ENCODE data around the gene RBM7.

Gene RBM7

DNA sequence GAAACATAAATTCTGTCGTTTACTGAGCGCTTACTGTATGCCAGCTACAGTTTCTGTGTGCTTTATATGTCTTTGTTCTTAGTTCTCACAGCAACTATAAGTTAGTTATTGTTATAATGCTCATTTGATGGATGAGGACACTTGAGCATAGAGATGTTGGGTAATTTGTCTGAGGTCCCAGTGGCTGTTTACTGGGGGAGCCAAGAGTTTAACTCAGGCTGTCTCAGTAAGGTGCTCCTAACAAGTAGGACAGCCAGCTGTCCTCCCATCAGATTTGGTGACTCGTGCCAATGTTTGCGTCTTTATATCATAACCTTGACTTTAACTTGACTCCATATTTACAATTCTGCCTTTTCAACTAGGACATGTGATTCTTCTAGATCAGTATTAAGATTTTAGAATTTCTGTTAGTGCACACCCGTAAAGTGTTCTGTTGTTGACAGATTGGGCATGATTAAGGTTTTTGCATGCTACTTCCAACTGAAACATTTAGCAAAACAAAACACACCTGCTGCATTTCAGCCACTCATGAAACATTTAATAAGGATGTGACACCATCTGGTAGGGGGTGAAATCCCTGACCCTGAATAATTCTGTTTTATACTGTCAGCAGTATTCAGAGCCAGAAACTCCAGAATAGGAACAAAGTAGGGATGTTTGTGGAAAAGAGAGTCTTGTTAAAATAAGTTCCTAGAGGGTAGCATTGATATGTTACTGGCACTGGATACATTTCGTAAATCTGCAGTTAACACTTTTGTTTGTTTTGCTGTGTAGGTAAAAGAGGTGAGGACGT, 40.7 kb downstream of the RBM7 start:
- Histone ChIP-seq H3K14ac (ENCODE audit: low read length in 2 of 2) (no peak overlapping the region), H4K91ac (ENCODE audit: low read length) (no peak overlapping the region), H3K9me3 (ENCODE audit: control insufficient read depth, low read length) (no peaks in the 10 kb centered on the region), H3K36me3 (ENCODE audit: control insufficient read depth in 1 of 2, insufficient read depth in 2 of 2, low read depth in 1 of 2, low read length in 2 of 2) (peaks cover 0 to 41% of the 10 kb centered on the region in 2 experiments), H2BK120ac (ENCODE audit: low read depth, low read length) (no peak overlapping the region), H2AK5ac (ENCODE audit: low read length, severe bottlenecking) (no peak overlapping the region), H2AFZ (ENCODE audit: low read depth, low read length) (no peak overlapping the region), H2BK5ac (ENCODE audit: low read depth, low read length, poor library complexity, severe bottlenecking) (no peak overlapping the region), H3K79me1 (replicated peaks; ENCODE audit: low read length, poor library complexity, severe bottlenecking) (peaks cover 4% of the 10 kb centered on the region), H3K4me2 (ENCODE audit: low read length, poor library complexity, severe bottlenecking) (peak overlapping the region; percentile 48), H2BK15ac (ENCODE audit: low read depth, poor library complexity, severe bottlenecking) (no peak overlapping the region), H3K27me3 (ENCODE audit: control insufficient read depth in 1 of 2, insufficient read depth in 1 of 2, low read length in 2 of 2) (no peaks in the 10 kb centered on the region), H3K9ac (ENCODE audit: low read length) (peak overlapping the region; percentile 98), H3K18ac (ENCODE audit: low read depth in 1 of 2, low read length in 2 of 2) (no peak overlapping the region), H3K4me1 (ENCODE audit: control insufficient read depth, insufficient read depth, low read depth, low read length) (no peaks in the 10 kb centered on the region), H3K4me3 (ENCODE audit: insufficient read depth in 1 of 2, low read depth in 1 of 2, low read length in 2 of 2) (peak overlapping the region in 1 of 2 experiments; percentile 98), H4K8ac (ENCODE audit: low read length) (no peak overlapping the region), H3K27ac (ENCODE audit: low read length, poor library complexity, severe bottlenecking) (no peak overlapping the region), H3K4ac (ENCODE audit: low read depth in 1 of 2, low read length in 2 of 2) (no peak overlapping the region), H2BK12ac (ENCODE audit: low read length in 2 of 2) (no peak overlapping the region), H3K23ac (ENCODE audit: low read length in 2 of 2) (no peak overlapping the region)
- 60% methylated on average over 5 of the region's 7 CpGs for WGBS
- DNase-seq = peak; percentile 47

DNA sequence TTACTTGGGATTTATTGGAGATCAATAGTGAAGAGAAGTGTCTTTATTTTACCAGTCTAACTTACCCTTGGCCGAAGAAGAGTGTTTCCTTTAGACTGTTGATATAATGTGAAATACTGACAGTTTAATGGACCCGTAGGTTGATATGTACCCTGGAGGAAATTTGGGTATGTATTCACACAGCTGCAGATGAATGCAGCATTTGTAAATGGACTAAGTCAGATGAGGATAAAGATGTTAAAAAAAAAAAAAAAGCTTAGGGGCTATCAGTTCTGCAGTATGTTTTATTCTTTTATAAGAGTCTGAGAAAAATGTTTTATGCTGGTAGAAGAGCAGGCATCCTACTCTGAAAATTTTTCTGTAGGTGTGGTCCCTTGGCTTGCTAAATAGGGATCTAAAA, 41.5 kb downstream of the RBM7 start:
- WGBS = 64% methylated on average over 2 of the region's 2 CpGs

DNA sequence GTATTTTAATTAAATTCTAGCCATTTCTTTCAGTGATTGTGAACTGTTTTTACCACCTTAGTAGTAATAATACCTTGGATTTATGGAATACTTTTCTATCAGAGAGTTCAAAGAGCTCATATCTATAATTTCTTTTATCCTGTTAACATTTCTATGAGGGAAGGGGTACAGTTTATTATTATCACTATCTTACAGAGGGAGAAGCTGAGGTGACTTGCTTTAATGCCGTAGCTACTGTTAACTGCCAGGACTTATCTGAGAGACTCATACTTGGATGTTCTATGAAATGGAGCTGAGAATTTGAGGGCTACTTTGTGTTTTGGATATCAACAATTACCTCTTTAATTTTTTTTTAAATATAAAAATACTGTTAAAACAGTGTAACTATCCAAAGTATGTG, 42.1 kb downstream of the RBM7 start:
- H3K9me3 ChIP-seq (ENCODE audit: control insufficient read depth, low read length) = no peaks in the 10 kb centered on the region
- no peaks in the 10 kb centered on the region for H3K4me1 ChIP-seq (ENCODE audit: control insufficient read depth, insufficient read depth, low read depth, low read length)
- H2BK12ac ChIP-seq (ENCODE audit: low read length in 2 of 2) = no peak overlapping the region
- no CpG with 5 or more reads among the region's 1 CpG for WGBS
- peaks cover 3 to 52% of the 10 kb centered on the region in 2 experiments for H3K36me3 ChIP-seq (ENCODE audit: control insufficient read depth in 1 of 2, insufficient read depth in 2 of 2, low read depth in 1 of 2, low read length in 2 of 2)
- H2AFZ ChIP-seq (ENCODE audit: low read depth, low read length) = no peak overlapping the region
- no peak overlapping the region for H2AK5ac ChIP-seq (ENCODE audit: low read length, severe bottlenecking)
- H3K27me3 ChIP-seq (ENCODE audit: control insufficient read depth in 1 of 2, insufficient read depth in 1 of 2, low read length in 2 of 2) = no peaks in the 10 kb centered on the region
- no peak overlapping the region for H3K18ac ChIP-seq (ENCODE audit: low read depth in 1 of 2, low read length in 2 of 2)
- no peak overlapping the region for H3K4me3 ChIP-seq (ENCODE audit: insufficient read depth in 1 of 2, low read depth in 1 of 2, low read length in 2 of 2)
- H4K91ac ChIP-seq (ENCODE audit: low read length) = no peak overlapping the region
- H2BK15ac ChIP-seq (ENCODE audit: low read depth, poor library complexity, severe bottlenecking) = no peak overlapping the region
- H2BK5ac ChIP-seq (ENCODE audit: low read depth, low read length, poor library complexity, severe bottlenecking) = no peak overlapping the region
- no peak for DNase-seq
- H3K14ac ChIP-seq (ENCODE audit: low read length in 2 of 2) = no peak overlapping the region
- peaks cover 3% of the 10 kb centered on the region for H3K79me1 ChIP-seq (replicated peaks; ENCODE audit: low read length, poor library complexity, severe bottlenecking)
- no peak overlapping the region for H2BK120ac ChIP-seq (ENCODE audit: low read depth, low read length)
- no peak overlapping the region for H3K23ac ChIP-seq (ENCODE audit: low read length in 2 of 2)
- no peak overlapping the region for H3K4ac ChIP-seq (ENCODE audit: low read depth in 1 of 2, low read length in 2 of 2)
- peak overlapping the region; percentile 98 for H3K9ac ChIP-seq (ENCODE audit: low read length)
- no peak overlapping the region for H4K8ac ChIP-seq (ENCODE audit: low read length)
- H3K27ac ChIP-seq (ENCODE audit: low read length, poor library complexity, severe bottlenecking) = no peak overlapping the region
- no peak overlapping the region for H3K4me2 ChIP-seq (ENCODE audit: low read length, poor library complexity, severe bottlenecking)

More for the DNA sequence above, 41.5 kb downstream of the RBM7 start:
- Histone ChIP-seq H2BK120ac (ENCODE audit: low read depth, low read length) (no peak overlapping the region), H3K14ac (ENCODE audit: low read length in 2 of 2) (no peak overlapping the region), H3K79me1 (replicated peaks; ENCODE audit: low read length, poor library complexity, severe bottlenecking) (peaks cover 3% of the 10 kb centered on the region), H4K91ac (ENCODE audit: low read length) (no peak overlapping the region), H3K4me3 (ENCODE audit: insufficient read depth in 1 of 2, low read depth in 1 of 2, low read length in 2 of 2) (peak overlapping the region in 1 of 2 experiments; percentile 98), H2BK15ac (ENCODE audit: low read depth, poor library complexity, severe bottlenecking) (no peak overlapping the region), H2AFZ (ENCODE audit: low read depth, low read length) (no peak overlapping the region), H3K18ac (ENCODE audit: low read depth in 1 of 2, low read length in 2 of 2) (no peak overlapping the region), H3K27ac (ENCODE audit: low read length, poor library complexity, severe bottlenecking) (no peak overlapping the region), H3K9me3 (ENCODE audit: control insufficient read depth, low read length) (no peaks in the 10 kb centered on the region), H3K4me2 (ENCODE audit: low read length, poor library complexity, severe bottlenecking) (peak overlapping the region; percentile 30), H3K9ac (ENCODE audit: low read length) (peak overlapping the region; percentile 98), H2BK5ac (ENCODE audit: low read depth, low read length, poor library complexity, severe bottlenecking) (no peak overlapping the region), H3K4me1 (ENCODE audit: control insufficient read depth, insufficient read depth, low read depth, low read length) (no peaks in the 10 kb centered on the region), H2AK5ac (ENCODE audit: low read length, severe bottlenecking) (no peak overlapping the region), H3K27me3 (ENCODE audit: control insufficient read depth in 1 of 2, insufficient read depth in 1 of 2, low read length in 2 of 2) (no peaks in the 10 kb centered on the region), H4K8ac (ENCODE audit: low read length) (no peak overlapping the region), H3K36me3 (ENCODE audit: control insufficient read depth in 1 of 2, insufficient read depth in 2 of 2, low read depth in 1 of 2, low read length in 2 of 2) (peaks cover 3 to 47% of the 10 kb centered on the region in 2 experiments), H2BK12ac (ENCODE audit: low read length in 2 of 2) (no peak overlapping the region), H3K23ac (ENCODE audit: low read length in 2 of 2) (no peak overlapping the region), H3K4ac (ENCODE audit: low read depth in 1 of 2, low read length in 2 of 2) (no peak overlapping the region)
- DNase-seq = no peak

DNA sequence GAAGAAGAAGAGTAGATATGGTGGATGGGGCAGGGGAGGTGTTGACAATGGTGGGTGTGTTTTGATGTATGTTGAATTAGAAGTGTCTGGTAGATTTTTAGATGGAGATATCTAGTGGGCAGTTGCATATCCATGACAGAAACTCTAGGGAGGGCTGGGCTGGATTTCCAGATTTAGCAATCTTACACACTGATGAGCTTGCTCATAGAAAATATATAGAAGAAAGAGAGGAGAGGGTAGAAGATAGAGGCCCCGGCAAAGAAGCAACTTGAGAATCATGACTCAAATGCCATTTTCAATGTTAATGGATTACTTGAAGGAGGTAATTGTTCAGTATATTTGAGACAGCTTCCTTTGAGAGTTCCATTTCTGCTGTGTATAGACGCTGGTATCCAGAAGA, 47.0 kb downstream of the RBM7 start:
- no peaks in the 10 kb centered on the region for H3K4me1 ChIP-seq (ENCODE audit: control insufficient read depth, insufficient read depth, low read depth, low read length)
- peak overlapping the region; percentile 1 for H3K9ac ChIP-seq (ENCODE audit: low read length)
- H3K79me1 ChIP-seq (replicated peaks; ENCODE audit: low read length, poor library complexity, severe bottlenecking) = peaks cover 8% of the 10 kb centered on the region
- no peaks in the 10 kb centered on the region for H3K9me3 ChIP-seq (ENCODE audit: control insufficient read depth, low read length)
- H3K4me2 ChIP-seq (ENCODE audit: low read length, poor library complexity, severe bottlenecking) = peak overlapping the region; percentile 16
- H3K23ac ChIP-seq (ENCODE audit: low read length in 2 of 2) = no peak overlapping the region
- H4K91ac ChIP-seq (ENCODE audit: low read length) = no peak overlapping the region
- no peak overlapping the region for H2BK120ac ChIP-seq (ENCODE audit: low read depth, low read length)
- H2AK5ac ChIP-seq (ENCODE audit: low read length, severe bottlenecking) = no peak overlapping the region
- H2BK12ac ChIP-seq (ENCODE audit: low read length in 2 of 2) = peak overlapping the region in 1 of 2 experiments; percentile 77
- no peak overlapping the region for H3K18ac ChIP-seq (ENCODE audit: low read depth in 1 of 2, low read length in 2 of 2)
- H2AFZ ChIP-seq (ENCODE audit: low read depth, low read length) = no peak overlapping the region
- peaks cover 5 to 85% of the 10 kb centered on the region in 2 experiments for H3K36me3 ChIP-seq (ENCODE audit: control insufficient read depth in 1 of 2, insufficient read depth in 2 of 2, low read depth in 1 of 2, low read length in 2 of 2)
- H3K14ac ChIP-seq (ENCODE audit: low read length in 2 of 2) = no peak overlapping the region
- H4K8ac ChIP-seq (ENCODE audit: low read length) = no peak overlapping the region
- H3K4ac ChIP-seq (ENCODE audit: low read depth in 1 of 2, low read length in 2 of 2) = no peak overlapping the region
- no peak for DNase-seq
- no peak overlapping the region for H2BK5ac ChIP-seq (ENCODE audit: low read depth, low read length, poor library complexity, severe bottlenecking)
- no peak overlapping the region for H3K4me3 ChIP-seq (ENCODE audit: insufficient read depth in 1 of 2, low read depth in 1 of 2, low read length in 2 of 2)
- H2BK15ac ChIP-seq (ENCODE audit: low read depth, poor library complexity, severe bottlenecking) = no peak overlapping the region
- no peaks in the 10 kb centered on the region for H3K27me3 ChIP-seq (ENCODE audit: control insufficient read depth in 1 of 2, insufficient read depth in 1 of 2, low read length in 2 of 2)
- peak overlapping the region; percentile 76 for H3K27ac ChIP-seq (ENCODE audit: low read length, poor library complexity, severe bottlenecking)
- WGBS = 61% methylated on average over 2 of the region's 2 CpGs

Data from mesenchymal stem cell (in vitro differentiated cells and primary cell).